Purkinje cell (primary cell): ENCODE data around the gene SLC9A1. TPM values are rescaled to one million over a fixed set of nuclear protein-coding genes. Genes with fewer than 3 reads are reported as not detected.

Experiments used
- polyA plus RNA-seq: library from polyadenylated mRNA; unstranded; fragments of >200 nt; fragmentation: Nextera tagmentation; gene quantifications from 2 replicates; pipeline ENCODE4 v1.2.1, GENCODE V29; 2014

The SLC9A1 gene
- polyA plus RNA-seq, result 10.8 and 12.2 TPM in 2 replicates

DNA sequence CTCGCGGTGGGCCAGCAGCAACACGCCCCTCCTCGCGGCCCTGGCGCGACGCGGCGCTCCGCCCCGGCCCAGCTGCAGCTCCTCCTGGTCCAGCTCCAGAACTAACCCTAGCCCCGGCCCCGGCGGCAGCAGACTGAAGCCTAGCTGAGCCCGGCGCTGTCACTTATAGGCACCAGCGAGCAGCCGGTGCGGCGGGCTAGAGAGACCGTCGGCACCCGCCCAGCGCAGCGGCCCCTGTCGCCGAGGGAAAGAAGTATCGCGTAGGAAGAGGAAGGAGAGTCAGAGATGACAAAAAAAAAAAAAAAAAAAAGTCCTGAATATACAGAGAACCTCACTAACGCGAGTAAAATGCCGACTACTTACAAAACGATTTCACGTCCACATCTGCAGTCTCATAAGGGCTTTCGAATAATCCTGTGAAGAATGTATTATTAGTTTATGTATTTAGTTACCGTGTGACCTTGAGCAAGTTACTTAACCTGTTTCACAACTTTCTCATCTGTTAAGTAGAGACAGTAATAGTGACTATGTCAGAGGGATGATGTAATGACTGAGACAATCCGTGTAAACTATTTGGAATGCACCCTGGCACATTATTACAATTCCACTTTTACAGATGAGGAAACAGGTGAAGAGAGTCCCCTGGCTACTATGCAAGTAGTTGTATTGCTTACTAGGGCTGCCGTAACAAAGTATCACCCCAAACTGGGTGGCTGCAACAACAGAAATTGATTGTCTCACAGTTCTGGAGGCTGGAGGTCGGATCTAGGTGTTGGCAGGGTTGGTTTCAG lies at the start of gene SLC9A1:
TSS of gene SLC9A1 (minus strand) at position 135 of the 791 bp plus-strand sequence. CDS start 791 bp downstream, outside the sequence.

Other genes starting within 250 kb of the SLC9A1 start
- gene NR0B2, start 241.2 kb downstream of the SLC9A1 start, polyA plus RNA-seq, result not detected in 2 replicates
- 23.6 and 26.5 TPM in 2 replicates for gene NUDC, start 233.4 kb downstream of the SLC9A1 start, polyA plus RNA-seq
- gene KDF1, start 194.7 kb downstream of the SLC9A1 start, polyA plus RNA-seq, result not detected in 2 replicates
- gene TRNP1, start 161.4 kb downstream of the SLC9A1 start, polyA plus RNA-seq, result 9.7 and 14.0 TPM in 2 replicates
- gene TENT5B, start 142.3 kb downstream of the SLC9A1 start, polyA plus RNA-seq, result 0.20 TPM in 1 of 2 replicates, not detected in the other
- 0.42 and 0.67 TPM in 2 replicates for gene WDTC1, start 79.5 kb upstream of the SLC9A1 start, polyA plus RNA-seq
- 6.8 and 16.0 TPM in 2 replicates for gene TMEM222, start 167.0 kb upstream of the SLC9A1 start, polyA plus RNA-seq
- gene SYTL1, start 186.9 kb upstream of the SLC9A1 start, polyA plus RNA-seq, result not detected in 2 replicates
- gene MAP3K6, start 211.8 kb upstream of the SLC9A1 start, polyA plus RNA-seq, result 2.5 TPM in 1 of 2 replicates, not detected in the other
- gene FCN3, start 219.7 kb upstream of the SLC9A1 start, polyA plus RNA-seq, result not detected in 2 replicates
- gene CD164L2, start 228.2 kb upstream of the SLC9A1 start, polyA plus RNA-seq, result not detected in 2 replicates
- 0.14 and 0.19 TPM in 2 replicates for gene GPR3, start 237.5 kb upstream of the SLC9A1 start, polyA plus RNA-seq